Esophagus squamous epithelium (tissue), 5 donors: ENCODE results near the gene TMEM116. TPM values are rescaled to one million over a fixed set of nuclear protein-coding genes. Genes with fewer than 3 reads are reported as not detected.
"Not testable (repeated sequence)": the region's sequence is repeated elsewhere in the genome, so short reads cannot be mapped to it uniquely, and the experiment has no call there.

Experiments used
- DNase-seq: peaks from one replicate; lab custom pipeline; 2025; lab: John Stamatoyannopoulos, UW
- H3K27ac ChIP-seq, 4 donors: fragments of 200-600 bp; sonication (generic); one replicate each; pipeline ENCODE4 v1.5.1; 2016 to 2019; ENCODE audit warnings: mild to moderate bottlenecking in 1 of 4
- H3K27me3 ChIP-seq, 4 donors: fragments of 200-600 bp; sonication (generic); 1 replicate in 3 of 4; 2 replicates in 1 of 4; pipeline versions ENCODE4 v1.5.1 to v1.6.0; 2017 to 2021; ENCODE audit warnings: antibody characterized with exemption in 1 of 4
- H3K36me3 ChIP-seq, 3 donors: fragments of 200-600 bp; sonication (generic); one replicate each; pipeline ENCODE4 v1.5.1; 2016 to 2019
- H3K4me1 ChIP-seq, 3 donors: fragments of 200-600 bp; sonication (generic); one replicate each; pipeline ENCODE4 v1.5.1; 2017 to 2019
- H3K4me3 ChIP-seq, 4 donors: fragments of 200-600 bp; sonication (generic); 1 replicate in 3 of 4; 2 replicates in 1 of 4; pipeline ENCODE4 v1.5.1; 2016 to 2019; ENCODE audit warnings: mild to moderate bottlenecking in 2 of 4, moderate library complexity in 1 of 4
- H3K9me3 ChIP-seq, 3 donors: fragments of 200-600 bp; sonication (generic); one replicate each; pipeline ENCODE4 v1.5.1; 2016 to 2019
- POLR2A ChIP-seq, 4 donors: fragments of 450-650 bp; IDR thresholded peaks; one replicate each; pipeline ENCODE4 v1.6.1; 2017; ENCODE audit warnings: antibody characterized with exemption in 4 of 4, mild to moderate bottlenecking in 4 of 4, moderate library complexity in 3 of 4
- WGBS, 2 donors: methylation state at CpG; one replicate each; pipeline ENCODE4 v1.1.5; 2018; 5-methylcytosine and 5-hydroxymethylcytosine counted together
- intact Hi-C: fragments of 100-400 bp; cut with DNase I; formaldehyde crosslinking; loops from one replicate; pipeline ENCODE4 v1.15.0; 2022
- total RNA-seq, 4 donors: library from RNA; depleted of rRNA; stranded (reverse); fragments of >200 nt; gene quantifications; one replicate each; pipeline ENCODE4 v1.1.0, GENCODE V29; 2016
- TF ChIP-seq, protein P1 (sequence below), 6 experiments: fragments of 450-650 bp in 4 of 6; fragments of 200-600 bp in 2 of 6; sonication (generic) in 2 of 6; IDR thresholded peaks; one replicate each; pipeline ENCODE4 v1.5.1; 2016 to 2019; ENCODE audit warnings: antibody characterized with exemption in 6 of 6, mild to moderate bottlenecking in 4 of 6, moderate library complexity in 4 of 6
- donor health status: DM: yes; HTN: yes; CAD: no.

Gene TMEM116
- total RNA-seq, 4 donors from 2014 or later: 4.7 to 12.1 (median 9.1) TPM

DNA sequence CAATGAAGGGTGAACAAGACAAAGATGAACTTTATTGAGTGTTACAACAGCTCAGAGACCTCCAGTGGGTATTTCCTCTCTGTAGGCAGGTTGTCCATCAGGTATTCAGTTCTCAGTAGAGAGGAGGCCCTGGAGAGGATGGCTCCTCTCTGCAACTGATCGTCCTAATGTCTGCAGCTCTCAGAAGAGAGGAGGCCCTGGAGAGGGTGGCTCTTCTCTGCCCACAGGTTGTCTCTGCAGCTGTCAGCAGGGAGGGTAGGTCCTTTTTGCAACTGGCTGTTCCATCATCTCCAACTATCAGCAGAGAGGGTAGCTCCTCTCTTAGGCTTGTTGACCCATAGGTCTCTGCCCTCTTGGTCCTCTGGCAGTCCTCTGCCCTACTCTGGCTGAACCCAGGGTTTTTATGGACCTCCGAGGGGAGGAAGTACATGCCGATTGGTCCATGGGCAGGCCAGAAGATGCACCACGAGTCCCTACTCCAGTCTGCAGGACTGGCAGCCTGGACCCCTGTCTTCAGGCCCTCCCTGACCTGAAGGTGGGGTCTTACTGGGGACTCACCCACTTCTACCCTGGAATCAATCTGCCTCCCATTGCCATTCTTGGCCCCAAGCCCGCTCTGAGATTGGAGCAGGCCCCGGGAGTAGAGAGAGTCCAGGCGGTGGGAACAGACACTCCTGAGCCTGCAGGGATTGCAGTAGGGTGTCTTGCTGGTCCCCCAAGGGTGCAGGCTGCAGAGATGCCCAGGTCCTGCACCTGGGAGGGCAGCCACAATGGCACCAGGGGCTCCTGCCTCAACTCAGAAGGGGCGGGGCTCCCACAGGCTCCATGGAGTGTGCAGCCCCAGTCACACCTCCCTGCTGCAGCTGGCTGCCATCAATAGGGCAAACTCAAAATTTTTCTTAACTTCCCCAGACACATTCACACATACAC lies 2.3 kb downstream of the TMEM116 start:
- 85 to 88% methylated on average over 3 to 4 of the region's 8 CpGs for WGBS, 2 donors
- intact Hi-C loops: no loop called here
- Histone ChIP-seq H3K27ac (no peak overlapping the region), H3K27me3 (no peaks in the 10 kb centered on the region), H3K9me3 (no peaks in the 10 kb centered on the region), H3K4me3 (no peak overlapping the region), H3K36me3 (peaks cover 0 to 4% (median 0%) of the 10 kb centered on the region in 3 donors), H3K4me1 (peaks cover 17 to 72% (median 24%) of the 10 kb centered on the region in 3 donors)
- no peak for TF ChIP-seq POLR2A (IDR thresholded peaks at IDR 0.05)
- TF ChIP-seq, protein P1, sequence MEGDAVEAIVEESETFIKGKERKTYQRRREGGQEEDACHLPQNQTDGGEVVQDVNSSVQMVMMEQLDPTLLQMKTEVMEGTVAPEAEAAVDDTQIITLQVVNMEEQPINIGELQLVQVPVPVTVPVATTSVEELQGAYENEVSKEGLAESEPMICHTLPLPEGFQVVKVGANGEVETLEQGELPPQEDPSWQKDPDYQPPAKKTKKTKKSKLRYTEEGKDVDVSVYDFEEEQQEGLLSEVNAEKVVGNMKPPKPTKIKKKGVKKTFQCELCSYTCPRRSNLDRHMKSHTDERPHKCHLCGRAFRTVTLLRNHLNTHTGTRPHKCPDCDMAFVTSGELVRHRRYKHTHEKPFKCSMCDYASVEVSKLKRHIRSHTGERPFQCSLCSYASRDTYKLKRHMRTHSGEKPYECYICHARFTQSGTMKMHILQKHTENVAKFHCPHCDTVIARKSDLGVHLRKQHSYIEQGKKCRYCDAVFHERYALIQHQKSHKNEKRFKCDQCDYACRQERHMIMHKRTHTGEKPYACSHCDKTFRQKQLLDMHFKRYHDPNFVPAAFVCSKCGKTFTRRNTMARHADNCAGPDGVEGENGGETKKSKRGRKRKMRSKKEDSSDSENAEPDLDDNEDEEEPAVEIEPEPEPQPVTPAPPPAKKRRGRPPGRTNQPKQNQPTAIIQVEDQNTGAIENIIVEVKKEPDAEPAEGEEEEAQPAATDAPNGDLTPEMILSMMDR (IDR thresholded peaks at IDR 0.05): no peak
- no peak for DNase-seq

DNA sequence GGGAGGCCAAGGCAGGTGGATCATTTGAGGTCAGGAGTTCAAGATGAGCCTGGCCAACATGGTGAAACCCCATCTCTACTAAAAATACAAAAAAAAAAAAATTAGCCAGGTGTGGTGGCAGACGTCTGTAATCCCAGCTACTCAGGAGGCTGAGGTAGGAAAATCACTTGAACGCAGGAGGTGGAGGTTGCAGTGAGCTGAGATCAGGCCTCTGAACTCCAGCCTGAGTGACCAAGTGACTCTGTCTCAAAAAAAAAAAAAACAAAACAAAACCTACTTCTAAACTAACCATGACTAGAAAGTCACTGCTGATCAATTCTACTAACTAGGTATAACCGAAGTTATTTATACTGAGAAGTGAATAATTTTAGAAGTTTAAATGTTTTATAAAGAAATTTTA lies 3.4 kb downstream of the TMEM116 start:
- H3K9me3 ChIP-seq, intact Hi-C loops, DNase-seq, H3K36me3 ChIP-seq, H3K27me3 ChIP-seq, H3K4me3 ChIP-seq, H3K27ac ChIP-seq: not testable (repeated sequence)
- WGBS, 2 donors: 73% methylated on average over 3 of the region's 3 CpGs
- peaks cover 12 to 68% (median 15%) of the 10 kb centered on the region in 3 donors for H3K4me1 ChIP-seq

DNA sequence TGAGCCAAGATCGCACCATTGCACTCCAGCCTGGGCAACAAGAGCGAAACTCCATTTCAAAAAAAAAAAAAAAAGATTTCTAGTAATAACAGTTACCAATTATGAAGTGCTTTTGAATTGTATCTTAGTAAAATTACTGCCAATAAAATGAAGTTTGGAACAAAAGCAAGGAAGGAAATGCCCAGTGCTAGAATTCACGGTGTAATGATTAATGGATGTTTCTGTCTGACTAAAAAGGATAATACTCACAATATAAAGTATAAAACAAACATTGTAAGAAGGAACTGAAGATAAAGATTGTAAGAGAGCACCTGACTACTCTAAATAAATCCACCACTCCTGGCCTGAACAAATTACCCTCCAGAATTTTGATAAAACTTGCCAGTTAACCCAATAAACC lies 4.0 kb downstream of the TMEM116 start:
- intact Hi-C loops: no loop called here
- TF ChIP-seq, protein P1 (IDR thresholded peaks at IDR 0.05): no peak
- no peak for TF ChIP-seq POLR2A (IDR thresholded peaks at IDR 0.05)
- H3K4me3 ChIP-seq: no peak overlapping the region
- DNase-seq: no peak
- no peaks in the 10 kb centered on the region for H3K36me3 ChIP-seq
- peaks cover 6 to 61% (median 10%) of the 10 kb centered on the region in 3 donors for H3K4me1 ChIP-seq
- no peaks in the 10 kb centered on the region for H3K27me3 ChIP-seq
- WGBS, 2 donors: 32% methylated on average over 3 of the region's 3 CpGs
- H3K9me3 ChIP-seq: no peaks in the 10 kb centered on the region
- no peak overlapping the region for H3K27ac ChIP-seq

DNA sequence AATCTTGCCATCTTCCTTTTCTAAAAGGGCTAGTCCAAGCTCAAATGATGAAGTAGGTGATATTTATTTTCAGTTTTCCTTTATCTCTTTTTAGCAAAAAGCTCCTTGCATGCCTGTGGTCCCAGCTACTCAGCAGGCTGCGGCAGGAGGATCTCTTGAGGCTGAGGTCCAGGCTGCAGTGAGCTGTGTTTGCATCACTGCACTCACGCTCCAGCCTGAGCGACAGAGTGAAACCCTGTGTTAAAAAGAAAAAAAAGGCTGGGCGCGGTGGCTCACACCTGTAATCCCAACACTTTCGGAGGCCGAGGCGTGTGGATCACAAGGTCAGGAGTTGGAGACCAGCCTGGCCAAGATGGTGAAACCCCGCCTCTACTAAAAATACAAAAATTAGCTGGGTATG lies 5.0 kb downstream of the TMEM116 start:
- no peak for DNase-seq
- no peaks in the 10 kb centered on the region for H3K36me3 ChIP-seq
- H3K4me3 ChIP-seq: no peak overlapping the region
- peak overlapping the region in 1 of 4 donors; percentile 17 for H3K27ac ChIP-seq
- 82 to 90% methylated on average over 8 to 9 of the region's 9 CpGs for WGBS, 2 donors
- TF ChIP-seq, protein P1 (IDR thresholded peaks at IDR 0.05): no peak
- no peak for TF ChIP-seq POLR2A (IDR thresholded peaks at IDR 0.05)
- no peaks in the 10 kb centered on the region for H3K27me3 ChIP-seq
- no peaks in the 10 kb centered on the region for H3K9me3 ChIP-seq
- H3K4me1 ChIP-seq: peaks cover 6 to 60% (median 10%) of the 10 kb centered on the region in 3 donors
- intact Hi-C loops: no loop called here

DNA sequence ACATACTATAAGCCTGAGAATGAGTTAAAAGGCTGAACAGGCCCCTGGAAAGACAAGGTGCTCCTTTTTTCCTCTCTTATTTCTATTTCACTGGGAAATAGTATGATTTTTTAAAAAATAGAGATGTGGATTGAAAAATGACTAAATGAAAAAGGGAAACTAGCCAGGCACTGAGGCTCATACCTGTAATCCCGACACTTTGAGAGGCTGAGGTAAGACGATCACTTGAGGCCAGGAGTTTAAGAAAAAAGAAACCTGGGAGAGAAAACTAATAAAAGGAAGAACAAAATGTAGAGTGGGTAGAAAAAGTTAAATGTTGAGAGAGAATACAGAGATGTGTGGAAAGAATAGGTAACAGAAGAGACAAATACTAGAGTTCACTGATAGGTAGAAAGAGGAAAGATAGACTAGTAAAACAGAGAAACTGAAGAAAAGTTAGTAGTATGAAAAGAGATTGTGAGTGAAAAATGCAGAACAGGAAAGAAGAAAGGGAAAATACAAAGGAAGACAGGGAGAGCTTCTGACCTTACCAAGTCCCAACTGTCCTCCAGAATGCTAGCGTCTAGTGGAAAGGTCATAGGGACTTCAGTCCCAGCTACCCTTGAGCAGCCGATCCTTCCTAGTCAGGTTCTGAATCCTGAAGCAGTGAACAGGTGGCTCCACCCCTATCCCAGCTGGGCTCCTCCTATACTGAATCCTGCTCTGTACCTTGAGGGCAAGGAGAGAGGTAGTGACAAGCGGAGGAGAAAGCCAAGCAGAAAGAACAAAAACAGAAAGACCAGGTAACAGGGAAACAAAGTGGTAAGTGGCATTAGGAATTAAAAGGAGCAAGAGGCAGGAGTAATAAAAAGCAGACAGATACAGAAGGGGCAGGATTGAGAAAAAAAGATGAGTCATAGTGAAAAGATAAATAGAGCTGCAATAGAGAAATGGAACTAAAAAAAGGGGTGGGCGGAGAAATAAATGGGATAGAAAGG lies 7.3 kb downstream of the TMEM116 start:
- peak overlapping the region in 3 of 4 donors; percentile 8 to 25 (median 22) for H3K4me3 ChIP-seq
- peaks cover 0 to 39% (median 0%) of the 10 kb centered on the region in 3 donors for H3K4me1 ChIP-seq
- H3K27me3 ChIP-seq: no peaks in the 10 kb centered on the region
- no peak for DNase-seq
- WGBS, 2 donors: 42 to 51% methylated on average over 6 of the region's 6 CpGs
- TF ChIP-seq POLR2A (IDR thresholded peaks at IDR 0.05): no peak
- TF ChIP-seq, protein P1 (IDR thresholded peaks at IDR 0.05): no peak
- peak overlapping the region in 3 of 4 donors; percentile 5 to 69 (median 63) for H3K27ac ChIP-seq
- intact Hi-C loops: no loop called here
- peaks cover 0 to 15% (median 0%) of the 10 kb centered on the region in 3 donors for H3K36me3 ChIP-seq
- H3K9me3 ChIP-seq: no peaks in the 10 kb centered on the region
